MM.1S (cell line): ENCODE data around the gene IGSF8.

Experiments
- DNase-seq: peaks from one replicate; pipeline ENCODE4 v3.0.0-alpha.2; 2015
- H2AFZ ChIP-seq: fragments of 300-600 bp; sonication (generic); 2 replicates; pipeline ENCODE4 v1.6.0; 2016; ENCODE audit warnings: antibody characterized with exemption, low read length
- H3F3A ChIP-seq: fragments of 300-600 bp; sonication (generic); 2 replicates; pipeline ENCODE4 v1.6.1; 2016; ENCODE audit warnings: mild to moderate bottlenecking, antibody characterized with exemption, low read length, moderate library complexity, mixed read lengths; ENCODE audit not compliant: insufficient read depth
- H3K27ac ChIP-seq: fragments of 300-600 bp; sonication (generic); 2 replicates; pipeline ENCODE4 v1.5.1; 2016; ENCODE audit warnings: mild to moderate bottlenecking, low read length
- H3K27me3 ChIP-seq: fragments of 300-600 bp; sonication (generic); replicated peaks from 2 replicates; pipeline ENCODE4 v1.6.0; 2016; ENCODE audit warnings: low read length; ENCODE audit not compliant: insufficient read depth
- H3K36me3 ChIP-seq: fragments of 300-600 bp; sonication (generic); replicated peaks from 2 replicates; pipeline ENCODE4 v1.6.1; 2016; ENCODE audit warnings: mild to moderate bottlenecking, low read length, mixed read lengths; ENCODE audit not compliant: insufficient read depth
- H3K4me1 ChIP-seq: fragments of 300-600 bp; sonication (generic); 2 replicates; pipeline ENCODE4 v1.6.1; 2016; ENCODE audit warnings: low read length, mixed read lengths
- H3K4me2 ChIP-seq: fragments of 300-600 bp; sonication (generic); 2 replicates; pipeline ENCODE4 v1.6.0; 2016; ENCODE audit warnings: low read depth, low read length
- H3K4me3 ChIP-seq: fragments of 300-600 bp; sonication (generic); 2 replicates; pipeline ENCODE4 v1.5.1; 2016; ENCODE audit warnings: low read length, mixed read lengths
- H3K79me2 ChIP-seq: fragments of 300-600 bp; sonication (generic); 2 replicates; pipeline ENCODE4 v1.6.1; 2016; ENCODE audit warnings: mixed run types, low read length, mixed read lengths
- H3K9ac ChIP-seq: fragments of 300-600 bp; sonication (generic); 2 replicates; pipeline ENCODE4 v1.6.1; 2016; ENCODE audit warnings: low read length, mixed read lengths
- H3K9me2 ChIP-seq: fragments of 300-600 bp; sonication (generic); replicated peaks from 2 replicates; pipeline ENCODE4 v1.6.1; 2016; ENCODE audit warnings: mild to moderate bottlenecking, low read length, mixed read lengths; ENCODE audit not compliant: insufficient read depth
- H3K9me3 ChIP-seq: fragments of 300-600 bp; sonication (generic); replicated peaks from 2 replicates; pipeline ENCODE4 v1.6.1; 2016; ENCODE audit warnings: mild to moderate bottlenecking, low read length, mixed read lengths; ENCODE audit not compliant: insufficient read depth
- H4K20me1 ChIP-seq: fragments of 300-600 bp; sonication (generic); 2 replicates; pipeline ENCODE4 v1.6.1; 2016; ENCODE audit warnings: mild to moderate bottlenecking, low read length, moderate library complexity, mixed read lengths; ENCODE audit not compliant: insufficient read depth
- EZH2 ChIP-seq: fragments of 300-600 bp; sonication (generic); optimal IDR thresholded peaks from 2 replicates; pipeline ENCODE3; 2017; ENCODE audit warnings: low read depth, mild to moderate bottlenecking, antibody characterized with exemption, low read length, mixed read lengths
- EZH2phosphoT487 ChIP-seq: fragments of 300-600 bp; sonication (generic); IDR thresholded peaks from 2 replicates; pipeline ENCODE4 v1.6.1; 2018; ENCODE audit warnings: antibody characterized with exemption, low read length
- TF ChIP-seq, protein P1 (sequence below): fragments of 300-600 bp; sonication (generic); IDR thresholded peaks from 2 replicates; pipeline ENCODE4 v1.5.1; 2016; ENCODE audit warnings: antibody characterized with exemption, low read length, mixed read lengths

The IGSF8 gene

DNA sequence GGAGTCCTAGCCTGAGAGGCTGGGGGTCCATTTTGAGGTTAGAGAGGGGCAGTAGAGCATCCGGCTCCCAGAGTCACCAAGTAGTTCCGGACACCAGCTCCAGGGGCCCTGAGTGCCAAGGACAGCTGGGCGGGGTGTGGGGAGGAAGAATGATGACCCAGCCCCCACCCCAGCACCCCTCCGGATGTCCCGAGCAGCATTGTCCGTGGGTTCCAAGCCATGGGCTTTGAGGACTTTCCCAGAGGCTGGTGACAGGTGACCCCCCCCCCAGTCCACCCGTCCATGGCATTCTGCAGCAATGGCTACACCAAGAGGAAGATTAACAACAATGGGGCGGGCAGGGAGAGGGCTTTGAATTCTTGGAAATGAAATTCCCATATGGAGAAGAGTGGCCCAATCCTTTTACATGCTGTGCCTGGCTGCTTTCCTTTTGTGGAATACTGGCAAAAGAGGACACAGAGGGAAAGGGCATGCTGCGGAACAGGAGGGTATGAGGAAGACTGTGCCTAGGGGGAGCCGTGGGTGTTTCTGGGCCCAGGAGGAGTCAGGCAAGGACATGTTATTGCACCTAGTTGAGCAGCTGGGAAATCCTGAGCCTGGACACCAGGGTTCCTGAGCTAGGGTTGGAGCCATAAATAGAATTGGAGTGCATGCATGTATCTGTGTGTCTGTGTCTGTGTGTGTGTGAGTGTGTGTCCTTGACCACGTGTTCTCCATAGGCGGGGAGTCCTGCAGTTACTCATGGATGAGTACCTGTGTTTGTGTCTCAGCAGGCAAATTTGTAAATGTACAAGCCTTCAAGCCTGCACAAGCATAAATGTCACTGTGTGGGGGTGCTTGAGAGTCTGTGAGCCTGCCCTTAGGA lies 18.1 kb upstream of the IGSF8 start:
- H3F3A ChIP-seq = no peaks in the 10 kb centered on the region
- H4K20me1 ChIP-seq = no peaks in the 10 kb centered on the region
- no peak for DNase-seq
- H3K4me1 ChIP-seq = no peaks in the 10 kb centered on the region
- peaks cover 7% of the 10 kb centered on the region; the same call in 1 of the 2 replicates for H3K27me3 ChIP-seq
- TF ChIP-seq, protein P1, sequence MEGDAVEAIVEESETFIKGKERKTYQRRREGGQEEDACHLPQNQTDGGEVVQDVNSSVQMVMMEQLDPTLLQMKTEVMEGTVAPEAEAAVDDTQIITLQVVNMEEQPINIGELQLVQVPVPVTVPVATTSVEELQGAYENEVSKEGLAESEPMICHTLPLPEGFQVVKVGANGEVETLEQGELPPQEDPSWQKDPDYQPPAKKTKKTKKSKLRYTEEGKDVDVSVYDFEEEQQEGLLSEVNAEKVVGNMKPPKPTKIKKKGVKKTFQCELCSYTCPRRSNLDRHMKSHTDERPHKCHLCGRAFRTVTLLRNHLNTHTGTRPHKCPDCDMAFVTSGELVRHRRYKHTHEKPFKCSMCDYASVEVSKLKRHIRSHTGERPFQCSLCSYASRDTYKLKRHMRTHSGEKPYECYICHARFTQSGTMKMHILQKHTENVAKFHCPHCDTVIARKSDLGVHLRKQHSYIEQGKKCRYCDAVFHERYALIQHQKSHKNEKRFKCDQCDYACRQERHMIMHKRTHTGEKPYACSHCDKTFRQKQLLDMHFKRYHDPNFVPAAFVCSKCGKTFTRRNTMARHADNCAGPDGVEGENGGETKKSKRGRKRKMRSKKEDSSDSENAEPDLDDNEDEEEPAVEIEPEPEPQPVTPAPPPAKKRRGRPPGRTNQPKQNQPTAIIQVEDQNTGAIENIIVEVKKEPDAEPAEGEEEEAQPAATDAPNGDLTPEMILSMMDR = no peak
- TF ChIP-seq EZH2 (no peak), EZH2phosphoT487 (no peak)
- H3K4me3 ChIP-seq = no peak overlapping the region
- no peaks in the 10 kb centered on the region for H3K79me2 ChIP-seq
- H3K27ac ChIP-seq = no peak overlapping the region
- no peak overlapping the region for H3K9ac ChIP-seq
- no peaks in the 10 kb centered on the region for H3K9me3 ChIP-seq
- no peak overlapping the region for H2AFZ ChIP-seq
- H3K9me2 ChIP-seq = no peaks in the 10 kb centered on the region
- H3K4me2 ChIP-seq = no peak overlapping the region
- H3K36me3 ChIP-seq = no peaks in the 10 kb centered on the region

GRCh38 chr1:160115545-160116282 lies 17.3 kb upstream of the IGSF8 start, which contains the start of gene ATP1A2:
Gene ATP1A2 (plus strand): TSS chr1:160115759. CDS start chr1:160115862, 103 bp downstream.
- peaks cover 7% of the 10 kb centered on the region; the same call in 1 of the 2 replicates for H3K27me3 ChIP-seq
- H3K36me3 ChIP-seq = no peaks in the 10 kb centered on the region
- no peaks in the 10 kb centered on the region for H3K4me1 ChIP-seq
- H3F3A ChIP-seq = no peaks in the 10 kb centered on the region
- H3K9me2 ChIP-seq = no peaks in the 10 kb centered on the region
- no peak within 1 kb of the TSS for H3K27ac ChIP-seq
- H4K20me1 ChIP-seq = no peaks in the 10 kb centered on the region
- H3K4me3 ChIP-seq = no peak within 1 kb of the TSS
- no peaks in the 10 kb centered on the region for H3K9me3 ChIP-seq
- no peak within 1 kb of the TSS for H2AFZ ChIP-seq
- TF ChIP-seq, protein P1 = no peak
- TF ChIP-seq EZH2 = no peak
- no peak for TF ChIP-seq EZH2phosphoT487
- DNase-seq = no peak
- H3K9ac ChIP-seq = no peak within 1 kb of the TSS
- H3K4me2 ChIP-seq = no peak within 1 kb of the TSS
- no peaks in the 10 kb centered on the region for H3K79me2 ChIP-seq

DNA sequence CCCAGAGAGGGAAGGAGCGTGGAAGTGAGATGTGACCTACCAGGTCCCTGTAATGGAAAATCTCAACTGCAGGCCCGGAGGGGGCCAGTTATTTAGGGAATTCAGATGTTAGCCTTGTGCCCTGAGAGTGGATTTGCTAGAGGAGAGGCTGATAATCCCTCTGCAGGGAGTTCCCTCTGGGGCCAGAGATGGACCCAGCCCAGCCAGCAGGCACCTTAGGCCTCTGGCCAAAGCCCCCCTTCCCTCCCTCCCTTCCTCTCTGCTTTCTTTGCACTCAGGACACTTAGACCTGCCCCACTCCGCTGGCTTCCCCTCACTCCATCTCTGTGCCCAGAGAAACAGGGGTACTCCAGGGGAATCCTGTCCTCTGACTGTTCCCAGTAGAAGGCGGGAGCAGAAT lies 15.7 kb upstream of the IGSF8 start:
- H3K9me2 ChIP-seq = no peaks in the 10 kb centered on the region
- no peak overlapping the region for H2AFZ ChIP-seq
- no peaks in the 10 kb centered on the region for H4K20me1 ChIP-seq
- no peak overlapping the region for H3K4me2 ChIP-seq
- peaks cover 7% of the 10 kb centered on the region; the same call in 1 of the 2 replicates for H3K27me3 ChIP-seq
- DNase-seq = no peak
- no peak overlapping the region for H3K27ac ChIP-seq
- H3K36me3 ChIP-seq = no peaks in the 10 kb centered on the region
- H3K4me3 ChIP-seq = no peak overlapping the region
- TF ChIP-seq, protein P1 = no peak
- no peak for TF ChIP-seq EZH2
- TF ChIP-seq EZH2phosphoT487 = no peak
- H3K79me2 ChIP-seq = no peaks in the 10 kb centered on the region
- H3F3A ChIP-seq = no peaks in the 10 kb centered on the region
- no peak overlapping the region for H3K9ac ChIP-seq
- H3K9me3 ChIP-seq = no peaks in the 10 kb centered on the region
- H3K4me1 ChIP-seq = no peaks in the 10 kb centered on the region
